PC-9 (cell line): ENCODE measurements around the gene LCN12.

Source experiments
- EZH2 ChIP-seq: fragments of 200-600 bp; sonication (generic); IDR thresholded peaks from 2 replicates; pipeline ENCODE4 v1.8.0; 2017; ENCODE audit warnings: antibody characterized with exemption, low read depth
- TF ChIP-seq, protein P1 (sequence below): fragments of 200-600 bp; sonication (generic); conservative IDR thresholded peaks from 2 replicates; pipeline ENCODE4 v1.6.1; 2017; ENCODE audit warnings: mixed run types, antibody characterized with exemption, mild to moderate bottlenecking, moderate library complexity

DNA sequence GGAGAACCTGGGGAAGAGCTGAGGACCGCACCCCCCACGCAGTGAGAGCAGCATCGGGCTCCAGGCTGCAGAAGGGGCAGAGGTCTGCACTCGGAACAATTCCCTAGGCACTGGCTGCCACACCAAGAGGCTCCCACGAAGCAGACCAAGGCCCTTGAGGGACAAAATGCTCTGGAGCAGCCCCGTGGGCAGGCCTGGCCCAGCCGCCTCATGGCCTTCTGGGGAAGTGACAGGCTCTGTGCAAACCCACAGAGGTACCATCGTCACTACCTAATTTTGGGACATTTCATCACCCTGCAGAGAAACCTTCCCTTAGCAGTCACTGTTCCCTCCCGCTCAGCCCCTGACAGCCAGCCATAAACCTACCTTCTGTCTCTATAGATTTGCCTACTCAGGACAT lies 23.5 kb upstream of the LCN12 start:
- TF ChIP-seq, protein P1, sequence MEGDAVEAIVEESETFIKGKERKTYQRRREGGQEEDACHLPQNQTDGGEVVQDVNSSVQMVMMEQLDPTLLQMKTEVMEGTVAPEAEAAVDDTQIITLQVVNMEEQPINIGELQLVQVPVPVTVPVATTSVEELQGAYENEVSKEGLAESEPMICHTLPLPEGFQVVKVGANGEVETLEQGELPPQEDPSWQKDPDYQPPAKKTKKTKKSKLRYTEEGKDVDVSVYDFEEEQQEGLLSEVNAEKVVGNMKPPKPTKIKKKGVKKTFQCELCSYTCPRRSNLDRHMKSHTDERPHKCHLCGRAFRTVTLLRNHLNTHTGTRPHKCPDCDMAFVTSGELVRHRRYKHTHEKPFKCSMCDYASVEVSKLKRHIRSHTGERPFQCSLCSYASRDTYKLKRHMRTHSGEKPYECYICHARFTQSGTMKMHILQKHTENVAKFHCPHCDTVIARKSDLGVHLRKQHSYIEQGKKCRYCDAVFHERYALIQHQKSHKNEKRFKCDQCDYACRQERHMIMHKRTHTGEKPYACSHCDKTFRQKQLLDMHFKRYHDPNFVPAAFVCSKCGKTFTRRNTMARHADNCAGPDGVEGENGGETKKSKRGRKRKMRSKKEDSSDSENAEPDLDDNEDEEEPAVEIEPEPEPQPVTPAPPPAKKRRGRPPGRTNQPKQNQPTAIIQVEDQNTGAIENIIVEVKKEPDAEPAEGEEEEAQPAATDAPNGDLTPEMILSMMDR: no peak
- TF ChIP-seq EZH2: no peak
